Measurements from ENCODE around the gene LNX1.

LNX1 gene

DNA sequence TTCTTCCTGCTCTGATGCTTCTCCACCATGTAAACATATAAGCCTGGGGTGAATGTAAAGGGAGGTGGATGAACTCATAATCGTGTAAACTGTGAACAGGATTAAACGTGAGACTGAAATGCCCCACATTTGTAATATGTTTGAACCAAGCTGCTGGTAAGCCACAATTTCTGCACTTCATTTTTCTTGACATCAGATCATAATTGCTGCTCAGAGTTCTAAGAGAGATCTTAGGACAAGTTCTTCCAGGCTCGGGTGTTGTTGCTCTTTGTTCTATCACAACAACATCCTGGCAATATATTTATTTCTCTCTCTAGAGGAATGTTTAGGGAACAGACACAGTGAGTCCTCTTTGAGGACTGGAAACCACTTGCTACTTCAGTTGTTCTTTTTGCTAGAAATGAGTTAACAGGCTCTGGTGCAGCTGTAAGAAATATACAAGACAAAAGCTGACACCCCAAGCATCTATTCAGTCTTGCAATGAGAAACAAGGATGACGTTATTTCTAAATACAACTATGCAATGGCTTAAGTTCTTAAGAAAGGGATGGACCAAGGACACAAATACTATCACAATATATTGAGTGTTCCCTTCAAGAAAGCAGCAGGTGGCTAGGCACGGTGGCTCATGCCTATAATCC lies 59.6 kb downstream of the LNX1 start:
- DNase-seq: no peak

DNA sequence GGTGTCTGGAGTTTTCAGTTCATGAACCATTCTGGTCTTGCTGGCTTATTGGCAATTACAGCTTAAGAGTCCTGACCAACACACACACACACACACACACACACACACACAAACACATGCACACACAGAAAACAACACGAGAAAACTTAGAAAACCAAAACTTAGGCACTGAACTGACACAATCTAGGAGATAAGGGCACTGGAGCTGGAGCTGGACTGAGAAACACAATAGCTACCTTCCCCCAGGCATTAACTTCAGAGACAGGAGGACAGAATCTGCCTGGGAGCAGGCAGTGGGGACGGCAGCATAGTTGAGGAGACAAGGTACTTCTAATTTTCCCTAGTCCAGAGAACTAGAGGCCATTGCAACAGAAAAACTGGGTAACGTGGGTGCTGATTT lies 62.3 kb downstream of the LNX1 start:
- DNase-seq: no peak

DNA sequence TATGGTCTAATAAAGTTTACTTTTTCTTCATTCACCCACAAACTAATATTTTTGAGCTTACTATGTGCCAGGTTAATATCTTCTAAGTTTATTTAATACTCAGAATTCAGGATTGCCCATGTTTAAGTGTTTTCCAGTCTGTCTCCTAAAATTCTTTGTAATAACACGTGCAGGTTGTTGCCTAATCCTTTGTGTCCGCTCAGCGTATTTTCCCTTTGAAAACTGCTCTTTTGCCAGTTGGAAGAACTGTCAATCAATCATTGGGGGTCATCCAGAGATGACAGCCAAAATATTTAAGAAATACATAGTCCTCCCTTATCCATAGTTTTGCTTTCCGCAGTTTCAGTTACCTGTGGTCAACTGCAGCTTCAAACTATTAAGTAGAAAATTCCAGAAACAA lies 63.4 kb downstream of the LNX1 start:
- DNase-seq: no peak

DNA sequence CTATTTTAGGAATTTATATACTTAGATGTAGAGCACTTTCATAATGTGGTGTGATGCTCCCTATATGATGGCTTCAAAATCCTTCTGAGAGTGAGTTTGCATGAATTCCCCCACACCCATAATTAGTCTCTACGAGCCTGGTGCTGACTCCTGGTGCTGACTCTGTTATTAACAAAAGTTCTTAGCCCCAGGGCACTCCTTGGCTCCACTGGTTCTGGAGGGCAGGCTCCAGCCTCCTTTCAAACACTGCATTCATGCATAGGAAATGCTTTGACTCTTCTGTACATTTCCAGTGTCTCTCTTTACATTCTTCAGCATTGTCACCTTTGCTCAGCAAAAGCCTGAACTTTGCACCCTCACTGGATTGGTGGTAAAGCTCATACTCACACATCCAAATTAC lies 64.0 kb downstream of the LNX1 start:
- no peak for DNase-seq

DNA sequence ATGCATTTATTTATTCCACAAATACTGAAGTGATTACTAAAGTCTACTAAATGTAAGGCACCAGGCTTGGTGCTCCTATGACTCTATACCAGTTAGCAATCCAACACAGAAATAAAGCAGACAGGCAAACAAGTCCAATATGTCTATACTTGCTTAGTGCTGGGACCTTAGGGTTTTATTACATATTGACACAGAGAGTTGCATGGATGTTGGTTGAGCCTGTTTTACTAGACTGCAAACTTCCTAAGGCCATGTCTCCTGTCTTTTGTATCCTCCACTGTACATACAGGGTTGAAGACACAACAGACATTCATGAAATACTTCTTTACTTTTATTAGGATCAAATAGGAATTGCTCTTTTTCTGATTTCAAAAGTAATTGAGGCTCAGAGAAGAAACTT lies 69.0 kb downstream of the LNX1 start:
- no peak for DNase-seq

DNA sequence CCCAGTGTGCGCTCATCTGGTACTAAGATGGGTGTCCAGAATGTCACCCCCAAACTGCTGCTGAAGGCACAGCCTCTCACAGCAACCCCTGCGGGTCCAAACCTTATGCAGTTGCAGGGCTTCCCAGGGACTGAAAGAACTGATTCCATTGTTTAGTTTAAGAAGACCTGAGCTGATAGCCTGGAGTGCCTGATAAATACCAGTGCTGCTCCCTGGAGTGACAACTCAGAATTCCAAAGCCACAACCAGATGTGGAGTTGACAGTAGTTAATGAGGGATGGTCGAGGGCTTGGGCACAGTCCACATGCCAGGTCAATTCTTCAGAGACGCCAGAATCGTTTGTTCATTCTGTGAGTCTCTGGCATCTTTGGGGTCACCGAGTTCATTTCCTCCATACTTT lies 71.2 kb downstream of the LNX1 start:
- DNase-seq: no peak

DNA sequence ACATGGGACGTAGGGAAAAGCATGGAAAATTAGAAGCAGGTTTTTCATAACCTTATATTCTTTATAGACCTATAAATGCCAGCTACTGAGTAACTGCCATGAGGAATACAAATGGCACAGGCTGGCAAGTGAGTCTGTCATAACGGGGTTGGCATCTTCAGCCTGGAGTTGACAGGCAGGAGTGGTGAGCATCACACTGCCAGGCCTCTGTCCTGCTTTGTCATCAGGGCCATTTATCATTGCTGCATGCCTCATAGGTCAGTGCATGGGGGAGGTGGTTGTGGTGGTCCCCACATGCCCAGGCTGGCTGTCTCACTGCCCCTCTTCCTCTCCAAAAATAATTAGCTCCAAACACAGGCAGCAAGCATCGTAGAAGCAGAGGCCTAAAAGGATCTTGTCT lies 72.5 kb downstream of the LNX1 start:
- DNase-seq: no peak

DNA sequence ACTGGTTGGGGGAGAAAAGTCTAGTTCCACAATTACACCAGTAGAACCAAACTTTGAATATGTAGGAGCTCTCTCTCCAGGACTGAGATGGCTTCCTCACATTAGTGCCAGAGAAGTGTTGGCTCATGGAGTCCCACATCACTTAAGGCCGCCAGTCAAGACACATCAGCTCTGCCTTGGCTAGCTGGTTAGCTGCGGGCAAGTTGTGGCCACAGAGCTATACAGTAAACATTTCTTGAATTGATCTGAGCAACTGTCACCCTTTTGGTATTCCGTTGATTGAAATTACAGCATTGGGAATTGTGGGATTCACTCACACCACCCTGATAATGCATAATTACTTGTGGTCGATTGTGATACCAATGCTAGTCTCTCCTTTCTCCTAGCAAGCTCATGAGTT lies 76.2 kb downstream of the LNX1 start:
- DNase-seq: no peak

DNA sequence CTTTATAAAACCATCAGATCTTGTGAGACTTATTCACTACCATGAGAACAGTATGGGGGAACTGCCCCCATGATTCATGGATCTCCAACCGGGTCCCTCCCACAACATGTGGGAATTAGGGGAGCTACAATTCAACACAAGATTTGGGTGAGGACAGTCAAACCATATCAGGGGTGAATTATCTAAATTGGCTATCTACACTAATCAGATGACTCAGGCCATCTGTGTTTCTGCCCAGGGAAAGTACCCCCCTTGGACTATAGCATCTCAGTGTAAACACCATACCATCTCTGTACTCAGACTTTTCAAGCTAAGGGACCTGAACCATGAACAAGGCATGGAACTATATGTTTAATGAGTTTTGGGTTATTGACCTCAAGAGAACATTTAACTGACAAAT lies 76.8 kb downstream of the LNX1 start:
- DNase-seq: no peak

DNA sequence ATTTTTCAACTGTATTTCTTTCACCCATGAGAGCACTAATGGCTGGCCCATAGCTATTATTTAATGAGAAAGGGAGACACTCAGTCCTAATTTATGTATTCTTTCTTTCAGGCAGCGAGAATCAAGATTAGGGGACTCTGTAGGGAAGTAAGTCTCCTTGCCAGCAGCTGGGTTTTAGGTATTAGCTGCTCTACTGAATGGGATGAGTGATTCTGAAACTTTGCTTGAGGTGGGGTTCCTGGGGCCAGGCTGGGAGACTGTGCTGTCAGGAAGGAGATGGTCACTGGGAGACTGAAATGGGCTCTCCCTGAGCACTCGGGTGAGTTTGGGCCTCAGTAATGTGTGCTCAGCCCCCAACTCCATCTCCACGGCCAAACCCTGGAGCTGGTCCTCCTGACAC lies 78.7 kb downstream of the LNX1 start:
- no peak for DNase-seq

DNA sequence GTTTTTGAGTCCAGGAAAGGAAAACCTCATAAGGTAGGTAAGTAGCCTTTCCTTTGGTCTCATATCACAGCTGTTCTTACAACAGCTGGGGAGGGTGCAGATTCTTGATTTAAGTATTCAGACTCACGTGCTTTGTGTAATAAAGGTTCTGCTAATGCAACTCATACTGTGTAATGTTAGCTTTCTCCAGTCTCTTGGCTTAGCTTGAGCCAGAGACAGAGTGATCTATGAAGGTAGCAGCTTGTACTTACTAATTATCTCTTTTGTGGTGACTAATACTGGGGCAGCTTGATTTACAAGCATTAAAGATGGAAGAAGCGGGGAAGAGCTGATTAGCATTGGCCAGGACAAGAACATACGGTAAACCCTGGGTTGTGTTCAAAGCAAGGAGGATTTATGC lies 80.3 kb downstream of the LNX1 start:
- DNase-seq: no peak

DNA sequence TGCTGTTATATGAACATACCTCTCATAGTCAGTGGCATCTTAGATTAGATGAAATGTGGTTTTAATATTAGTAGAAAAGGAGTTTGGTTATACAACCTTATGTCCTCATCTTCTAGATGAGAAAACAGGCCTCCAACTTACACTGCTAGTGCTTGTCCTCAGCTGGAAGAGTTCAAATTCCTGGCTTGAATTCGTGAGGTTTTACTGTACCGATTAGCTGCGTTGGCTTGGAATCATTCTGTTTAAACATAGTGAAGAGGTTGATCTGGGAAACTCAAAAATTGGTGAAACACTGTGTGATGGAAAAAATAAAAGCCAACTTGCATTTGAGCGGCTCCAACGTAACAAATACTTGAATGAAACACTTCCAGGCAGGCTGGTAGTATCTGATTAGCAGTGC lies 81.0 kb downstream of the LNX1 start:
- no peak for DNase-seq

DNA sequence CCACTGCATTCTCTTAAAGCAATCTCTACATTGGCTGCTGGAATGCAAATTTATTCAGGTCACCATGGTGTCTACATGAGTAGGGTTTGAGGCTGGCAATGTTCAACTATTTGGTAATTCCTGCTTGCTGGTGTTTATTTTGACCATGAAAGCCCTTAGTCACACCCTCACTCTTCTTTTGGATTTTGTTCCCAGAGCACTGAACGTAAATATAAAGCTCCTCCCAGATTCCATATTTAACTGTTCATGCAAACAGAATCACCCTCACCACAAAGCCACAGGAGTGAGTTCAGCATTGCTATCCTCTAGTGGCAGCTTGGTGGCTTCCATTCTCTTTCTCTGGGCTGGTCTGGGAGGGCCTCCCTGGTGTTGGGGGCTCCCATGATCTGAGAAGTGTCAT lies 82.8 kb downstream of the LNX1 start:
- DNase-seq: no peak

DNA sequence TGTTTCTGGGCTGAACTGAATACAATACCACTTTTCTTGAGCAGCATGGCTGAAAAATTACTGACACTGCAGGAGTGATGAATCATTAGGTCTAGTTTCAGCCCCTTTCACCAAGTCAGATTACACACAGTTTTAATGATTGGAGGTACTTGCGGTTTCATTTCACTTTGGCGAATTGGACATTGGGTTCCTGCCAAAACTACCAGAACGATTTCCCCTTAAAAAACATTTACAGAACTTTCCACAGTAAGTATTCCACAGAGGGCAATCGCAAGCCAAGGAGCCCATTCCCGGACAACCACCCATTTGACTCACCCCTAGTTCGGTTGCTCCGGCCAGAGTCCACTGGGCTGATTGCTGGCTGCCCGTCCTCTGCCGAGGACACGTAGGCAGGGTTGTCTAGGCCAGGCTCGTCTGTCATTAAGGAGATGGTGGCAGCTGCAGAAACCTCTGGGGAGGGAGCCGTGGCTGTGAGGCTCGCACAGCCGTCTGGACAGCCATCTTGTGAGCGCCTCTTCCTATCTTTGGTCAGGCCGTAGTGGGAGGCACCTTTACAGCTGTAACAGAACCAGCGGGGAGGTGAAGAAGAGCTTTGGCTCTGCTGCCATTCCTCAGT lies 83.5 kb downstream of the LNX1 start:
- DNase-seq: no peak

DNA sequence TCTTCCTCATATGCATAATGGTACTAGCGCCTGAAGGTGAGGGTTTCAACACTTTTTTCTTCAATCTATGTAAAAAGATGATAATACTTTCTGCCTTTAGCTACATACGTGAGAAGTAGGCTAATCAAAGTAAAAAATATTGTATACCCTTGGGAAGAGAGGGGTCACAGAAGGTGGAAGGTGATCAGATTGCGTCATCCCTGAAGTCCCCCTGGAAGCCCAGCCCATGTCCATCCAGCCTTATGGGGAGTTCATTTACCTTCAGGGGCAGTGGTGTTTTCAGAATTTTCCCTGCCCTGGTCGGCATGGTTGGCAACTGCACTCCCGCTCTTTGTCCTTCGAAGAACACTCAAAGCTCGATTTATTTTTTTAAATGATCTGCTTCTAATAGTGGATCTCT lies 84.2 kb downstream of the LNX1 start:
- DNase-seq: no peak

DNA sequence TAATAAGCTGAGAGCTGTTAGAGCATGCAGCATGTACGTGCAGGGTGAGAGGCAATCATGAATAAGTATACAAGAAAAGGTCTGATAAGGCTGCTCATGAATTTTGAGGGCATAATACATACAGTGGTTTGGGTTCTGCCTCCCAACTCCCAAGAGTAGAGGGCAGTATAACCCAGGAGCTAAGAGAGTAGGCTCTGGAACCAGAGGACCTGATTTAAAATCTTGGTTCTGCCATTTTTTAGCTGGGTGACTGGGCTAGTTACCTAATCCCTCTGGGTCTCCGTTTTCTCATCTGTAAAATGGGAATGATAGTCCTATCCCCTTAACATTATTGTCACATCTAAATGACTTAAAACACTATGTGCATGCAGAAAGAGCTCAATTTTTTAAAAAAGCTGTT lies 85.3 kb downstream of the LNX1 start:
- no peak for DNase-seq

DNA sequence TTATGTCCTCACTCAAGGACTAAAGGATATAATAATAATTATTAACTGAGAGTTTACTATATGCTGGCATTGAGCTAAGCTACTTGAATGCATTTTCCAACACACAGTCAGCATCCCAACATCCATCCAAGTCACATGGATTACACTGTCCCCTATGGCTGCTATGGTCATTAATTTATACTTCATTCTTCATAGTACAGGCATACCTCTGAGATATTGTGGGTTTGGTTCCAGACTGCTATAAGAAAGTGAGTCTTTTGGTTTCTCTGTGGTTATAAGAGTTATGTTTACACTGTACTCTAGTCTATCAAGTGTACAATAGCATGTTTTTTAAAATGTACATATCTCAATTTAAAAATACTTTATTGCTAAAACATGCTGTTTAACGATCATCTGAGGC lies 89.2 kb downstream of the LNX1 start:
- DNase-seq: no peak

DNA sequence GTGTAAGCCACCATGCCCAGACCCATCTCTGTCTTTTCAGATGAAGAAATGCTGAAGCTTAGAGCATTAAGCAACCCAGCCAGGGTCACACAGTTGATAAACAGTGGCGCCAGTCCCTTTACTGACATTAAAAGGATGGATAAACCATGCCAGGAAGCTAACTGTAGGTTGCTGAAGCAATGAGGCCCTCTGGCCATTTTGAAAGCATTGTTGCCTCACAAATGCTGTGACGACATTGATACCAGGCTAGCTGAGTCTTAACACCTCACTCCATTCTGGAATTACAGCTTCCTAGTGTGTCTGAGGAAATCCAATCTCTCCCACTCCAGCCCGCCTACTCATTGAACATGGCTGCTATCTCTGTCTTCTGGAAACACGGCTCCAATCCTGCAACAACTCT lies 89.7 kb downstream of the LNX1 start:
- DNase-seq: no peak

DNA sequence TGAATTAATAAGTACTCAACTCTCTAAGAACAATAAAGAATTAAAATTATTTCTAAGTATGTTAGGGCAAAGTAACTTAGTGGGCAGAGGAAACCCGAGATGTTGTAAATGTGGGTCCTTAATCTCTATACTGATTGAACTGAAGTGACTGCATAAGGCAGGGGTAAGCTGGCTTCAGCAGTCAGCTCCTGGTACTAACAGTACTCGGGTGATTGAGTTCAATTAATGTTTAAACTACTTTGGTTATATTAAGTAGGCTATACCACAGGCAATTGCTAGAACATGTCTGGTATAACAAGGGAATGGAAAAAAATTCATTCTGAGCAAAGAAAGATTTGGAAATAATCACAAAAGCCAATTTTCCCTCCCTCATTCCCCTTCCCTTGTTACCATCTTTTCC lies 90.7 kb downstream of the LNX1 start:
- DNase-seq: no peak

DNA sequence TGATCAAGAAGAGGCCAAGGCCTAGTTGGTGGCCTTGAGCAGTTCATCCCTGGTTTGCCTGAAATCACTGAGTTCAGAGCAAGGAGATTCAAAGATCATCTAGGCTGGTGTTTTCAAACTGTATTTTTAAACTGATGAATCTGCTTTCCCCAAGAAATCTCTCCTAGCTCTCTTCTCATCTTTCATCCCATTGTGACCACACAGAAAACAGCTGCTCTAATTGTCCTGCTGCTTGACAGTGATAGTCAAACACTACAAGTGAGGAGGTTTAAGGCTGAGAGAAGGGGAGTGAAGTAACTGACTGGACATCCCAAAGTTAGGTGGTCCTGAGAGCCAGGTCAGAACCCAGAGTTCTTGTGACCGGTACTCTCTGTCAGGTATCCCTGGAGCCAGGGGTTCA lies 91.5 kb downstream of the LNX1 start:
- DNase-seq: no peak

DNA sequence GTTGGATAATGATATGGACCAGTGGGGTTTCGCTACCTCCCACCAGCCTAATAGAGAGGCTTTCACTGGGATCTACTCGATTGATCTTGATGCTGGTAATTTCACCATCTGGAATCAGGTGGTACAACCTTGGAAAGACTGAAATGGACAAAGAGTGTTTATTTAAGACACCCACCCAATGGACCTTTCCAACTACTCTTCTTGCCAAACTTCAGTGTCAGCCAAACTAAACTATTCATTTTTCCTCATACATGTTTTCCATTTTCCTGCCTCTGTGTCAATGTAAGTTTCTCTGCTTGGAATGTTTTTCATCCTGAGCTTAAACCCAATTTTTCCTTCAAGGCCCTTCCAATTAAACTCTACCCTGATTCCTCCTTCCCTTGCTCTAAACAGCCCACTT lies 92.6 kb downstream of the LNX1 start:
- DNase-seq: no peak

DNA sequence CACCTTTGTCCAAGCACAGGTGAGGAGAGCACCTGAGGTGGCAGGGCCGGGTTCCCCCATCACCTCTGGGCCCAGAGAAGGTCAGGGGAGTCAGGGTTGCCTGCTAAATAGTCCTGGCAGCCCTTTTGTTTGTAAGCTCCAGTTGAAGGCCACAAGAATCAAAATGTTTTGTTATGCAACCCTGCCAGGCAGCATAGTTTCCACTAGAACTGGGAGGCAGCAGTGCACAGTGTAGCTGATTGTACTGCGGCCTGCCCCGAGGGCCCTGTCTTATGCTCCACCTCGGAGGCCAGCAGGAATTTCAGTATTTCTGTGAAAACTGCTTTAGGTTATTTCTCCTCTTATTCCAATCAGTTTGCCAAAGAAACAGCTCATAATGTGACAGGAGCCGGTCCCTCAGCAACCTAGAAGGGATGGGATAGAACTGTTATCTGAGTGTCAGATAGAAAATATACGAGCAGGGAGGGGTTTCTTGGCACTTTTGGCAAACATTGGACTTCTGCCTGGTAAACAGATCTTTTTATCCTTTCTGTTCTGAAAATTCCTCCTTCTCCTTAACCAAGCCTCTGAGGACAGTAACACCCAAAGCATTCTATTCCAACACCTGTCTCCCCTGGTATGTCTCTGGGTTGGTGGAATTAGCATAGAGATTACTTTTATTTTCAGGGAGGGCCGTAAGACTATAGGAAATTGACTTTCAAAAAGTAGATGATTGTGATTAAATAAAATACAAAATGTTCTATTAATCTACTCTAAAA lies 93.6 kb downstream of the LNX1 start:
- DNase-seq: no peak

DNA sequence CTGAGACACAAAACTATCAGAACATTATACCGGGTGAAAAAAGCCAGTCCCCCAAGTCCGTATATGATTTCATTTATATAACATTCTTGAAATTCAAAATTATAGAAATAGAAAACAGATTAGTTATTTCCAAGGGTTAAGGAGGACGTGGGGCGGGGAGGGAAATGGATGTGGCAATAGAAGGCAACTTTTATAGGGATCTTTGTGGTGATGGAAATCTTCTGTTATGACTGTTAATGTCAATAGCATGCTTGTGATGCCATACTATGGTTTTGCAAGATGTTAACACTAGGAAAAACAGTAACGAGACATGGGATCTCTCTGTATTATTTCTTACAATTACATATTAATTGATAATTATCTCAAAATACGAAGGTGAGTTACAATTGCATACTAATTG lies 96.4 kb downstream of the LNX1 start:
- no peak for DNase-seq

DNA sequence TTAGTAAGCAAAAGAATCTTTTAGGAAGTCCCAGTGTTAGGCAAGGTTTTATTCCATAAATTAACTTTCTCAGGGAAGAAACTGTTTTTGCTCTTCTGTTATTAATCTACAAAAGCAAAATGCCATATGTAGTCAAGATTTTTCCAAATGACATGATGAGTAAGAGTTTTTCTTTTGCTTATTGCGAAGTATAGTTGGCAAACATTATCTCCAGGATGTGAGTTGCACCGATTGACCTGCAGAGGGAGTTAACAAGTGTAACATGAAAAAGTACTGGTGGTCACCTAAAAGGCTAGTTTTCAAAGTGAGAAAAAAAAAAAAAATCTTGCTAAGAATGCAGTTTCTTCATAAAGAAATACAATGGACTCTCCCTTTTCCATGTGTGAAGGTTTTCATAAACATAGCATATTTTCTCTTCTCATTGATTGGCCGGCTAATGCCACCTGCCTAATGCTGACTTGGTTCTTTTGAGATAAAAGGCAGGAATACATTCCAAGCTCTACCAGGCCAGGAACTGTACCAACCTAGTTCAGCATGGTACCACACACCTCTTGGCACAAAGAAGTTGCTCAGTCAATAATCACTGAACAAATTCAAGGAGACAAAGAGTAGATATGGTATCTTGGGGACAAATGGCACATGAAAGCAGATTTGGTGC lies 100.2 kb downstream of the LNX1 start:
- DNase-seq: no peak
